Measurements from ENCODE around the gene OSTF1.

Gene OSTF1

DNA sequence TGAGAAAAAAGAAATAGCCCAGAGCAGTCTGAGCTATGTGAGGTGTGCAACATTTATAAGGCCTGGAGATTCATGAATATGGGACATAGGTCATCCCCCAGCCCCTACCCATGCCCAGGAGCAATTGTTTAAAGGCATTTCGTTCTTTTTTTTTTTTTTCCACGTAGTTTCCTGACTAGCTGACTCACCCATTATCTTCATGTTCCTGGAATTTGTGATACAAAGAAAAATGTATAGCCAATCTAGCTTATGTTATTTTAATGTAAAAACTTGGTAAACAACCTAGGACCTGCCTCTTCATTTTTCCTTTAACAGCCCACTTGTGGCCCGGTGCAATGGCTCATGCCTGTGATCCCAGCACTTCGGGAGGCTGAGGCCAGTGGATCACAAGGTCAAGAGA, 81.3 kb downstream of the OSTF1 start:
- peak; percentile 91 for DNase-seq

DNA sequence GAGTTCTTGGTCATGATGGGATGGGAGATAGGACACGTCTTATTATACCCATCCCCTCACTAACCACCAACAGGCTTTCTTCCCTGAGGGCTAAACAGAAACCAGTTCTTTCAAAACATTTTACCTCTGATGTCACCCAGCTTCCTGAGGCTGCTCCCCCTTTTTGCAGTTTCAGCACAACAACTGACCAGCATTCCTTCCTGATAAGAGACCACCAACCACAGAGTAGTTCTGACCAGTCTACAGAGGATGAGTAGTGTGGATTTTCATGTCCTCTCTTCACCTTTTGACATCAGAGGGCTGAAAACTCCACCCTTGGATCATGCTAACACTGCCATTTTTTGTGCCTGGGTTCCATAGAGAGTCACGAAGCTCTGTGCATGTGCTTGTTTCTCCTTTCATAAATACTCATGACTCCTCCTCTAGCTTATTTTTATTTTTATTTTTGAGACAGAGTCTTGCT, 82.6 kb downstream of the OSTF1 start:
- DNase-seq = peak; percentile 88

DNA sequence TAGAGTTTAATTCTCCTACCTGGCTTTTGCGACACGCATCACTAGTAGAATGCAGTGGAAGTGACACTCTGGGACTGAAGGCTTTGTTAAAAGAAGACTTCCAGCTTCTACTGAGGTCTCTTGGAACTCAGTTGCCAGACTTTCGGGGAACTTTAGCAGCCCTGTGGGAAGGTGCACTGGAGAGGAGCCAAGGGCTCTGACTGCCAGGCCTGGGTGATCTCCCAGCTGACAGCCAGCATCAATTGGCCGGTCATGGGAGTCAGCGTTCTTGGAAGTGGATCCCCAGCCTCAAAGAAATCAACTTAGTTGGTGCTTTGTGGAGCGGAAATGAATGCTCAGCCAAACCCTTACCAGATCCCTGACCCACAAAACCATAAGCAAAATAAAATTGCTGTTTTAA, 87.1 kb downstream of the OSTF1 start:
- DNase-seq = no peak

DNA sequence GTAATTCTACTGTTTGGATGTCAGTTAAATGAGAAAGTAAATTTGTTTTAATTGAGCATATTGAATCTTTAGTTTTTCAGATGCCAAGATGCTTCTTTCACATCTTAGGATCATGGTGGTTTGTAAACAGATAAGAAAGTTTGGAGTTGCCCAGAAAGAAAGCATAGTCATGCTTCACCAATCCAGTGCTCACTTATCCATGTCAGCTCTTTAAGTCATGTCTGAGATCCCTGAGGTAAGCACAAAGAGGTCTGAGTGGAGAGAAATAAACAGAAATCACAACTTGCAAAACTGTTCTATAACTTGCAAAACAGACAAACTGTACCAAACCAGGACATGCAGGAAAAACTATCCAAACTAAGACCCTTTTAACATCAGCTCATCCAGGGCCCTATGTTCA, 87.7 kb downstream of the OSTF1 start:
- DNase-seq = peak; percentile 72

DNA sequence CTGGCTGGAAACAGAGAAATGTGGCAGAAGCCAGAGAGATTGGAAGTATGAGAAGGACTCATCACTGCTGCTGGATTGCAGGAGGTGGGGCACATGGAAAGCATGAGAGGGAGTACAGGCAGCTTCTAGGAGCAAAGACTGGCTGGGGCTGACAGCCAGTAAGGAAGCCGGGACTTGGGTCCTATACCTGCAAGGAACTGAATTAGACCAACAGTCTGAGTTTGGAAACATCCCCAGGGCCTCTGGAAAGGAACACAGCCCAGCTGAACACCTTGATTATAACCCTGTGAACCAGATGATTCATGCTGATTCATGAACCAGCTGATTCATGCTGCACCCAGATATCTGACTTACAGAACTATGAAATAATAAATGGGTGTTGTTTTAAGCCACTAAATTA, 93.4 kb downstream of the OSTF1 start:
- DNase-seq = peak; percentile 27

DNA sequence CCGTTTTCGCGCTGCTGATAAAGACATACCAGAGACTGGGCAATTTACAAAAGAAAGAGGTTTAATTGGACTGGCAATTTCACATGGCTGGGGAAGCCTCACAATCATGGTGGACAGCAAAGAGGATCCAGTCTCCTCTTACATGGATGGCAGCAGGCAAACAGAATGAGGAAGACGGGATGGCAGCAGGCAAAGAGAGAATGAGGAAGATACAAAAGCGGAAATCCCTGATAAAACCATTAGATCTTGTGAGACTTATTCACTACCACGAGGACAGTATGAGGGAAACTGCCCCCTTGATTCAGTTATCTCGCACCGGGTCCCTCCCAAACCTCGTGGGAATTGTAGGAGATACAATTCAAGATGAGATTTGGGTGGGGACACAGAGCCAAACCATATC, 95.0 kb downstream of the OSTF1 start:
- no peak for DNase-seq

DNA sequence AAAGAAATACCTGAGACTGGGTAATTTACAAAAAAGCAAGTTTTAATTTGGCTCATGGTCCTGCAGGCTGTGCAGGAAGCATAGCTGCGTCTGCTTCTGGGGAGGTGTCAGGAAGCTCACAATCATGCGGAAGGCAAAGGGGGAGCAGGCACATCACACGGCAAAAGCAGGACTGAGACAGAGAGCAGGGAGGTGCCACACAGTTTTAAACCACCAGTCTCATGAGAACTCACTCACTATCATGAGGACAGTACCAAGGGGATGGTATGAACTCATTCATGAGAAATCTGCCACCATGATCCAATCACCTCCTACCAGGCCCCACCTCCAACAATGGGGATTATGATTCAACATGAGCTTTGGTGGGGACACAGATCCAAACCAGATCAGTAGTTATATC, 96.2 kb downstream of the OSTF1 start:
- DNase-seq = no peak

DNA sequence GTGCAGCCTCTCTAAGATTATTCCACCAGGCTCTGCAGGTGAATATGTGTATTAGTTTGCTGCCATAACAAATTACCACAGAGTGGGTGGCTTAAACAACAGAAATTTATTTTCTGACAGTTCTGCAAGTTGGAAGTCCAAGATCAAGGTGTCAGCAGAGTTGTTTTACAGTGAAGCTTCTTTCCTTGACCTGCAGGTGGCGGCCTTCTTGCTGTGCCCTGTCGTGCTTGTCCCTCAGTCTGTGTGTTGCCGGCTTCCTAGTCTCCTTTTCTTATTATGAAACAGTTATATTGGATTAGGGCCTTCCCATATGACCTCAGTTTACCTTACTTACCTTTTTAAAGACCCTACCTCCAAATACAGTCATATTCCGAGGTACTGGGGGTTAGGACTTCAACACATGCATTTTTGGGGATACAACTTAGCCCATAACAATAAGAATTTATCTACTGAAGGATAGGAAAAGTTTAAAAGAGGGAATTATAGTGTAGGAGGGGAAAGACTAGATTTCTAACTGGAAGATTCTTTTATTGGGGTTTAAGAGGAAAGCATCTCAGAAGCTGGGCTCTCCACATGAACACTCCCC, 97.4 kb downstream of the OSTF1 start:
- DNase-seq = peak; percentile 70

DNA sequence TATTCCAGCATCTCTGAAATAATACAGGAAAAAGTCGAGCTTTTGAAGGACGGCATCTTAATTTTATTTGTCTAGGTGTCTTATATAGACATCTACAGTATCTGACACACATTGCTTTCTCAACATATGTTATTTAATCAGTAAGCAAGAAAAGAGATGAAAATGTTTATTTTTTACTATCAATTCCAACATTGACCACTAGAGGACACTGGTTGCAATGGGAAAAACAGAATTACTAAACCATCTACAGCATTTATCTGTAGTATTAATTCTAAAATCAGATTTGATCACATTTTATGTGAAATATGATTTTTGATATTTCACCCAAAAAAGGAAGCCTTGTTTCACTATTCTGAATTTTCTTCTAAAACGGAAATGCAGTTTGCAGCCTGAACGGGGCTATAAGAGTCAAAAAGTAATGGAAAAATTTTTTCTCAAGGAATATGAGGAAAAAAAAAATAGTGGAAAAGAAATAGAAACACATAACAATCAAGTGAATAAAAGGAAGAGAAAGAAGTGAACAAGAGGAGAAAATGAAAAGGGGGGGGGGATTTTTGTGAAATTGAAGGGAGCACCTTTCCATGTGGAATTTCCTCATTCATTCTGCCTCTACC, 98.6 kb downstream of the OSTF1 start:
- DNase-seq = peak; percentile 69

DNA sequence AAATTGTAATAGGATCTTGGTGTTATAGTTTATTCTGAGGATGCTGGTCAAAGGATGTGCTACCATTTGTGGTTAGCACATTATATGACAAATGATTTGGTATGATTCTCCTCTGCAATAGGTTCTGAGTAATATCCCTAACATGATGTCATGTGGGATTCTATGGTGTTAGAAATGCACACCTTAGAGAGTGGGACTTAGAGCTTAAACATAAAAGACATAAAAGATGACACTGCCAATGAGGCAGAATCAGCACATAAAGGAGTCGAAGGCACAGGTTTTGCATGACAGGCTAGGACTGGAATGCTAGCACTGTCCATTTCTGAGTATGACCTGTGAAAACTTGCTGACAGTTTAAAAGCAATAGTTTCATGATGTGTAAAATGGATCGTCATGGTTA, 100.4 kb downstream of the OSTF1 start:
- no peak for DNase-seq

DNA sequence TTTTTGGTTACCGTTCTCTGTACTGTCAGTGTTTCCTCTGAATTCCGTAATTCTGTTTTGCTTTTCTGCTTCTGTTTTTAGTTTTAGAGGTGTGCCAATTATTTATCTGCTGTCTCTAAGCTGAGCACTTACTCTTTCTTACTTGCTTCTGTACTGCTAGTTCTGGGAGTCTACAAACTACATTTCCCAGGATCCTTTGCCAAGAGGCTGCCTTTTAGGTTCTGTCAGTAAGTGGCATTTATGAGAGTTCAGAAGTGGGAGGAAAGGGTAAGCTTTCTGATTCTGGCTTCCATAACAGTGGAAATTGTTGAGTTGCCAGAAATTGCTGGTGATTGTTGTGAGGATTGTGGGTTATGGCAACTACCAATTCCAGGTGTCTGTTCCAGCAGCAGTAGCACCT, 102.4 kb downstream of the OSTF1 start:
- peak; percentile 20 for DNase-seq
